ENCODE results near the gene ZKSCAN7.
"Not testable (repeated sequence)": the region's sequence is repeated elsewhere in the genome, so short reads cannot be mapped to it uniquely, and the experiment has no call there.

Gene ZKSCAN7

GRCh38 chr3:44576613-44577012 is 21.6 kb downstream of the ZKSCAN7 start:
- no peak for DNase-seq (ENCODE audit: low read depth in 4 of 4, low spot score in 1 of 4)

DNA sequence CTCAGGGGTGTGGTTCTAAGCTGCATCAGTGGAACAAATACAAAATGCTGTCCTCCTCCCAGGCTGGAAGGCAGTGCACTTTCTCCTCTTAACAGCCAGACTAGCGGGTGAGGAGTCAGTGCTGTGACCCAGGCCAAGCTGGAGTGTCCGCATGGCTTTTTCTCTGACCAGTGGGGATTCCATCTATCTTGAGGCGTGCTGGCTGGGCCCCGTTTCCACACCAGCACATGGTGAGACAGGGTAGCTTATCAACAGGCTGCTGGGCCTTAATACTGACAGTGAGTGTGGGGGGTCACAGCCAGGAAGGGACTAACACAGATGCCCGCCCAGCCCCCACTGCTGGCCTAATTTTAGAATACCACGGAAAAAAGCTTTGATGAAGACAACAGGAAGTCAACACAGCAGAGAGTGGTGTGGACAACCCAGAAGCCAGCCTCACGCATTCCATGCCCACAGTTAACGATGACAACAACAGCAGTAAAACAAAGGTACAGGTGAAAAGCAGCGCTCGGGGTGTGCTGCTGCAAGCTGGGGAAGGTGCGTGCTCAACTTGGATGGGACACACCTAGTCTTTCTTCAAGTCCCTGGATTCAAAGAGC is 22.5 kb downstream of the ZKSCAN7 start:
- DNase-seq (ENCODE audit: low read depth in 4 of 4, low spot score in 1 of 4): not testable (repeated sequence)

DNA sequence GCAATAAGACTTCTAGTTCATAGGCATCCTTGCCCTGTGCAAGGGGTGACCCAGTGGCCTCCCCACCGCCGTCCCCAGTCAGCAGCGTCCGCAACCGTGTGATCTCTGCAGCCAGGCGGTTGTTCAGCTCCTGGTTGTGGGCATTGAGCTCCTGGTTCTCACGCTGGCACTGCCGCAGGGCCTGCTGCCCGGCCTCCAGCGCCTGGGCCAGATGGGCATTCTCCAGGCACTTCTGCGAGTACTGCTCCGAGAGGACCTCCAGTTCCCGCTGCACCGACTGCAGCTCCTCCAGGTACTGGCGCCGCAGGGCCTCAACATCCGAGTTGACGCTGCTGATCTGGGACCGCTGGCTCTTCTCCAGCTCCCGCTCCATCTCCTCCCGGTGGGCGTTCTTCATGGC is 23.3 kb downstream of the ZKSCAN7 start:
- DNase-seq (ENCODE audit: low read depth in 4 of 4, low spot score in 1 of 4): not testable (repeated sequence)

DNA sequence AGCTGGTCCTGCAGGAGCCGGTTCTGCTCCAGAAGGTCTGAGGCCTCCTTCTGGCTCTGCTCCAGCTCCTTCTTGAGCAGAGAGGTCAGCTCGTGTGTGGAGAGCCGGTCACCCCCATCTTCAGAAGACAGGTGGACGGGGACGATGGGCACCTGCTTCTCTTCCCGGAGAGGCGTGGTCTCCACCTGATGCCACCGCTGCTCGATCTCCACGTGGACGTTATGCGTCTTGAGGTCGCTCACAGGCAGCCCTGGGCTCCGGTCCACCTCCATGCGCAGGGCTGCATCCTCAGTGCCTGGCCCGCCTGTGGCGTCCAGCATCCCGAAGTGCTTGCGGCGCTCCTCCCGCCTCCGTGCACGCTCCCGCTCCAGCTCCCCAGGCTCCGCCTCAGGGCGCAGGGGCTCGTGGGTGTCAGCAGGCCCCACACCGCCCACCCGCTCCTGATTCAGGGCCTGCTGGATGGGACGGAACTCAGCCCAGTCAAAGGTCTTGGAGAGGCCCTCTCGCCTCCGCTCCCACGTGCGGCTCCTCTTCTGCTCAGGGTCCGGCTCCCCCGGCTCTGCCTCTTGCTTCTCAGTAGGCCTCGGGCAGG is 24.0 kb downstream of the ZKSCAN7 start:
- DNase-seq (ENCODE audit: low read depth in 4 of 4, low spot score in 1 of 4): not testable (repeated sequence)

DNA sequence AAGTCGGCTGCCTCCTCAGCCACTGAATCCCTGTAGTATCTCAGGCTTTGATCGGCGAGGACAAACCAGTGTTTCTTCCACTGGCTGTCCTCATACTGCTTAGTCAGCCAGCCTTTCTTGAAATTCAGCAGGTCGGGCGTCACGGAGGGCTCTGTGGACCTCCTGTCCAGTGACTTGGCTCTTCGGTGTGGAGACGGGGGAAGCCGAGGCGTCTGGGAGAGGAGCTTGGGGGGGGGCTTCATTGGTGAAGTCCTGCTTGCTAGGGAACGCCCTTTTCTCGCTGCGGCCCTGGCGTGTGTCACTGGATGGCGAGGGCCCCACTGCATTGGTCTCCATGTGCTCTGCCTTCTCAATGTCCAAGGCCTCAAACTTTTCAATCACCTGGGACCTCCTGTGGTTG is 24.8 kb downstream of the ZKSCAN7 start:
- DNase-seq (ENCODE audit: low read depth in 4 of 4, low spot score in 1 of 4): not testable (repeated sequence)

DNA sequence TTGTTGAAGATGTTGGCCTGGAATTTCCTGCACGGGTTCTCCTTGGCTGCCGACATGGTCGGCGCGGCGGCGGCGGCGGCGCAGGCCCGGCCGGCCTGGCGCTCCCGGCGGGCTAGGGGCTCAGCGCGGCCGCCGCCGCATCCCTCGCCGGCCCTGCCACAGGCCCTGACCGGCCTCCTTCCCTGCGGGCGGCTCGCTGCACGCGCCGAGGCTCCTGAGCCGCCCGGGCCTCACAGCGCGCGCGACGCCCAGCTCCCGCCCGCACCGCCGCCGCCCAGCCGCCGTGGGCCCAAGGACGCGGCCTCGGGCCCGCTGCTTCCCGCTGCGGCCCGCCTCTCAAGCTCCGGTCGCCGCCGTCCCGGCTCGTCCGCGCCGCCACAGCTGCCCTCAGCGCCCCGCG is 26.0 kb downstream of the ZKSCAN7 start:
- DNase-seq (ENCODE audit: low read depth in 4 of 4, low spot score in 1 of 4): not testable (repeated sequence)

DNA sequence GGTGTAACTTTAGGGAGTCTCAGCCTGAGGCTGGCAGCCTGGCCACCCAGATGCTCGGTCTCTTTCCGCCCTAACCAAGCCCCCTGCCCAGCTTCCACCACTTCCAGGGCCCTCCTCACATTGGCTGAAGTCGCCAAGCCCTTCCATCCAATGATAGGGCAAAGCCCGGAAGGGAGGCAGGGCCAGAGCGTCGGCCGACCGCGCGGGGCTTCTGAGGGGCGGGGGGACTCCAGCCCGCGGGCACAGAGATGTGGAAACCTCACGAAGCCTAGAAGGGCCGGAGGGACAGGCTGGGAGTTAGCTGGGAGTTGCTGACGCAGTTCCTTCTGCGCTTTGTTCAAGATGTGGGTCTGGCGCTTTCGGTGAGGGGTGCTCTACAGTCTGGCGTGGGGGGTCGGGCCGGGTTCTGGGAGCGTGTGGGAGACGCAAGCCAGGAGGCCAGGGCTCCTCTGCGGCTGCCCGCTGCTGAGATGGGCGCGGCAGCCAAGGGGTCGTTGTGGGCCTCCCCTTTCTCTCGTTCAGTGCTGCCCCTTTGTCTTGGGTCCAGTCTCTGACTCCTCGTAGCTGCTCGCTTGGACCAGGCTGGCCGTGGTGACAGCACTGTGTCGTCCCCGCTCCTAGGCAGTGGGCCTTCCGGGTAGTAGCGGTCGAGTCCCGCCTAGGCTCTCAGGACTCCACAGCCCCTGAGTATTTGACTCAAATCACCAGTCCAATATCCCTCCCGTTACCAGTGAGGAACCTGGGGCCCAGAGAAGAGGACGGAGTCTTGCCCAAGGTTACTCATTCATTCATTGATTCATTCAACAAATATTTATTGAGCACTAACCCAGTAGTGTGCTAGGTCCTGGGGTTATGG is 29.9 kb downstream of the ZKSCAN7 start, which contains the start of gene ZNF660:
TSS of gene ZNF660 (plus strand) at position 319 of the 856 bp plus-strand sequence. CDS start 9,230 bp downstream, outside the sequence.
- DNase-seq (ENCODE audit: low read depth in 4 of 4, low spot score in 1 of 4): no peak

- no peak for DNase-seq (ENCODE audit: low read depth in 4 of 4, low spot score in 1 of 4)
Observed at GRCh38 chr3:44596621-44597020, 41.6 kb downstream of the ZKSCAN7 start.

DNA sequence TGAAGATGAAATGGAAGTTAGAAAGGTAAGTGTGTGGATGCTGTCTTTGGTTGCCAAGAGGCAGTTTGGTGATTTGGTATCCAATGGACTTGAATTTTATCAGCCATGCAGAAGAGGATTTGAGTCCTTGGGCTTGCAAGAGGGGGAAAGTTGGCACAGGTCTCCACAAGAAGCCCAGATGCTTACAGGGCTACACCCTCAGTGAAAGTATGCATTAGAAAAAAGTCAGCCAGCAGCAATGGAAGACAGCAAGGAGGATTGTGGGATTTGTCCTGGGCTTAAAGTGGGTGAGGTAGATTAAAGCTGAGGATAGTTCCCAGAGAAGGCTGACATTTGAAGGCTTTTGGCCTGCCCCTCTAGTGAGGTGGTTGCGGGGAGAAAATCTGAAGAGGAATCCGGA is 46.8 kb downstream of the ZKSCAN7 start:
- no peak for DNase-seq (ENCODE audit: low read depth in 4 of 4, low spot score in 1 of 4)

DNA sequence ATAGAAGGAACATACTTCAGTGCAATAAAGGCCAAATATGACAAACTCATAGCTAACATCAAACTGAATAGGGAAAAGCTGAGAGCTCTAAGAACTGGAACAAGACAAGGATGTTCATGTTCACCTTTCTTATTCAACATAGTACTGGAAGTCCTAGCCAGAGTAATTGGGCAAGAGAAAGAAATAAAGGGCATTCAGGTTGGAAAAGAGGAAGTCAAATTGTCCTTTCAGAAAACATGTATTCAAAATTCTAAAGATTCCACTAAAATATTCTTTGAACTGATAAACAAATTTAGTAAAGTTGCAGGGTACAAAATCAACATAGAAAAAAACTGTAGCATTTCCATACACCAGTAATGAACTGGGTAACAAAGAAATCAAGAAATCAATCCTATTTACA is 57.7 kb downstream of the ZKSCAN7 start:
- no peak for DNase-seq (ENCODE audit: low read depth in 4 of 4, low spot score in 1 of 4)

Measured in stimulated activated CD4-positive, alpha-beta T cell treated with anti-CD3 and anti-CD28 coated beads, Interleukin-1b, Interleukin-23, amount 100 ng/mL, for 24 hours (primary cell).